Immature natural killer cell (primary cell): ENCODE data around the gene CD4. TPM values are rescaled to one million over a fixed set of nuclear protein-coding genes. Genes with fewer than 3 reads are reported as not detected.

Experiments
- DNase-seq, 3 donors: peaks; one replicate each; pipeline ENCODE4 v3.0.0; 2022; ENCODE audit warnings: mixed read lengths in 1 of 3
- H3K27ac Mint-ChIP-seq, 6 donors: one replicate each; pipeline ENCODE4 v1.8.0; 2020; ENCODE audit warnings: mixed read lengths in 6 of 6, mild to moderate bottlenecking in 5 of 6, inconsistent platforms in 4 of 6, moderate library complexity in 3 of 6
- H3K27me3 Mint-ChIP-seq, 3 donors: one replicate each; pipeline ENCODE4 v1.8.0; 2020 to 2021; ENCODE audit warnings: low read depth in 3 of 3, mild to moderate bottlenecking in 3 of 3, mixed read lengths in 3 of 3, moderate library complexity in 3 of 3, inconsistent platforms in 1 of 3
- H3K36me3 Mint-ChIP-seq, 3 donors: one replicate each; pipeline ENCODE4 v1.8.0; 2020; ENCODE audit warnings: mixed read lengths in 3 of 3, inconsistent platforms in 2 of 3, mild to moderate bottlenecking in 2 of 3
- H3K4me1 Mint-ChIP-seq, 2 donors: one replicate each; pipeline ENCODE4 v1.8.0; 2020; ENCODE audit warnings: inconsistent platforms in 2 of 2, mild to moderate bottlenecking in 2 of 2, mixed read lengths in 2 of 2, moderate library complexity in 1 of 2
- H3K4me3 Mint-ChIP-seq, 5 donors: one replicate each; pipeline ENCODE4 v1.8.0; 2020; ENCODE audit warnings: mild to moderate bottlenecking in 5 of 5, mixed read lengths in 5 of 5, inconsistent platforms in 3 of 5, moderate library complexity in 3 of 5
- H3K9me3 Mint-ChIP-seq, 6 donors: one replicate each; pipeline ENCODE4 v1.8.0; 2020; ENCODE audit warnings: mild to moderate bottlenecking in 6 of 6, mixed read lengths in 6 of 6, inconsistent platforms in 4 of 6, moderate library complexity in 3 of 6
- polyA plus RNA-seq, 3 donors: library from polyadenylated mRNA; unstranded; fragments of 300-500 nt; fragmentation: Illumina TruSeq; gene quantifications; one replicate each; pipeline ENCODE4 v1.2.3, GENCODE V29; 2021

Gene CD4
- polyA plus RNA-seq, 3 donors from 2014 or later, result 2.0 to 11.7 (median 6.6) TPM

GRCh38 chr12:6791931-6792520, 2.7 kb downstream of the CD4 start:
- H3K4me1 Mint-ChIP-seq, result peaks cover 6 to 10% of the 10 kb centered on the region in 2 donors
- no peak overlapping the region for H3K27ac Mint-ChIP-seq
- H3K4me3 Mint-ChIP-seq, result peak overlapping the region in 2 of 5 donors; percentile 13 to 58
- peaks cover 0 to 2% (median 0%) of the 10 kb centered on the region in 6 donors for H3K9me3 Mint-ChIP-seq
- no peaks in the 10 kb centered on the region for H3K36me3 Mint-ChIP-seq
- peaks cover 16 to 21% (median 16%) of the 10 kb centered on the region in 3 donors for H3K27me3 Mint-ChIP-seq
- DNase-seq, result no peak

- Mint-ChIP-seq H3K27me3 (peaks cover 16 to 22% (median 21%) of the 10 kb centered on the region in 3 donors), H3K4me3 (peak overlapping the region in 1 of 5 donors; percentile 13), H3K36me3 (no peaks in the 10 kb centered on the region), H3K4me1 (peaks cover 6 to 10% of the 10 kb centered on the region in 2 donors), H3K9me3 (peaks cover 0 to 2% (median 0%) of the 10 kb centered on the region in 6 donors), H3K27ac (peak overlapping the region in 1 of 6 donors; percentile 20)
- no peak for DNase-seq
These were observed 3.3 kb downstream of the CD4 start for GRCh38 chr12:6792522-6793201.

- Mint-ChIP-seq H3K36me3 (no peaks in the 10 kb centered on the region), H3K4me3 (no peak overlapping the region), H3K9me3 (peaks cover 0 to 5% (median 0%) of the 10 kb centered on the region in 6 donors), H3K27me3 (peaks cover 10 to 19% (median 16%) of the 10 kb centered on the region in 3 donors), H3K27ac (no peak overlapping the region), H3K4me1 (peaks cover 6 to 10% of the 10 kb centered on the region in 2 donors)
- no peak for DNase-seq
These were observed 5.8 kb downstream of the CD4 start for GRCh38 chr12:6795088-6795487.

GRCh38 chr12:6796576-6796975, 7.2 kb downstream of the CD4 start:
- Mint-ChIP-seq H3K4me1 (peaks cover 6 to 10% of the 10 kb centered on the region in 2 donors), H3K9me3 (peaks cover 0 to 5% (median 0%) of the 10 kb centered on the region in 6 donors), H3K4me3 (no peak overlapping the region), H3K27ac (no peak overlapping the region), H3K27me3 (peaks cover 6 to 19% (median 14%) of the 10 kb centered on the region in 3 donors), H3K36me3 (no peaks in the 10 kb centered on the region)
- no peak for DNase-seq

- Mint-ChIP-seq H3K27ac (no peak overlapping the region), H3K4me1 (no peaks in the 10 kb centered on the region), H3K36me3 (peaks cover 0 to 2% (median 0%) of the 10 kb centered on the region in 3 donors), H3K4me3 (no peak overlapping the region), H3K9me3 (peaks cover 0 to 3% (median 0%) of the 10 kb centered on the region in 6 donors), H3K27me3 (peaks cover 9 to 14% (median 11%) of the 10 kb centered on the region in 3 donors)
- no peak for DNase-seq
These were observed 9.8 kb downstream of the CD4 start for GRCh38 chr12:6799147-6799546.

- Mint-ChIP-seq H3K27me3 (peaks cover 3 to 8% (median 6%) of the 10 kb centered on the region in 3 donors), H3K4me3 (no peak overlapping the region), H3K27ac (no peak overlapping the region), H3K36me3 (peaks cover 0 to 8% (median 0%) of the 10 kb centered on the region in 3 donors), H3K4me1 (no peaks in the 10 kb centered on the region), H3K9me3 (no peaks in the 10 kb centered on the region)
- no peak for DNase-seq
These were observed 17.8 kb downstream of the CD4 start for GRCh38 chr12:6807170-6807569.

- no peaks in the 10 kb centered on the region for H3K4me1 Mint-ChIP-seq
- no peak for DNase-seq
- H3K36me3 Mint-ChIP-seq, result peaks cover 0 to 7% (median 0%) of the 10 kb centered on the region in 3 donors
- no peak overlapping the region for H3K4me3 Mint-ChIP-seq
- peaks cover 3 to 10% (median 5%) of the 10 kb centered on the region in 3 donors for H3K27me3 Mint-ChIP-seq
- no peaks in the 10 kb centered on the region for H3K9me3 Mint-ChIP-seq
- H3K27ac Mint-ChIP-seq, result no peak overlapping the region
These were observed 19.7 kb downstream of the CD4 start for GRCh38 chr12:6809056-6809455.

- Mint-ChIP-seq H3K36me3 (peaks cover 0 to 5% (median 0%) of the 10 kb centered on the region in 3 donors), H3K4me3 (no peak overlapping the region), H3K27ac (no peak overlapping the region), H3K27me3 (peaks cover 5 to 10% (median 5%) of the 10 kb centered on the region in 3 donors), H3K4me1 (no peaks in the 10 kb centered on the region), H3K9me3 (no peaks in the 10 kb centered on the region)
- DNase-seq, result no peak
These were observed 21.4 kb downstream of the CD4 start for GRCh38 chr12:6810758-6811157.

GRCh38 chr12:6813363-6813762, 24.0 kb downstream of the CD4 start:
- Mint-ChIP-seq H3K27me3 (peaks cover 3 to 6% (median 5%) of the 10 kb centered on the region in 3 donors), H3K9me3 (no peaks in the 10 kb centered on the region), H3K36me3 (peaks cover 0 to 5% (median 0%) of the 10 kb centered on the region in 3 donors), H3K27ac (no peak overlapping the region), H3K4me3 (no peak overlapping the region), H3K4me1 (no peaks in the 10 kb centered on the region)
- no peak for DNase-seq

GRCh38 chr12:6816598-6816997, 27.3 kb downstream of the CD4 start:
- Mint-ChIP-seq H3K4me1 (peaks cover 0 to 5% of the 10 kb centered on the region in 2 donors), H3K4me3 (no peak overlapping the region), H3K27me3 (peaks cover 6 to 9% (median 8%) of the 10 kb centered on the region in 3 donors), H3K9me3 (no peaks in the 10 kb centered on the region), H3K27ac (no peak overlapping the region), H3K36me3 (no peaks in the 10 kb centered on the region)
- no peak for DNase-seq

- Mint-ChIP-seq H3K36me3 (no peaks in the 10 kb centered on the region), H3K4me3 (no peak overlapping the region), H3K27me3 (peaks cover 6 to 9% (median 8%) of the 10 kb centered on the region in 3 donors), H3K9me3 (no peaks in the 10 kb centered on the region), H3K4me1 (peaks cover 0 to 5% of the 10 kb centered on the region in 2 donors), H3K27ac (no peak overlapping the region)
- no peak for DNase-seq
These were observed 27.8 kb downstream of the CD4 start for GRCh38 chr12:6817098-6817497.

- peaks cover 8 to 11% (median 11%) of the 10 kb centered on the region in 3 donors for H3K27me3 Mint-ChIP-seq
- no peak for DNase-seq
- no peaks in the 10 kb centered on the region for H3K9me3 Mint-ChIP-seq
- no peaks in the 10 kb centered on the region for H3K36me3 Mint-ChIP-seq
- peaks cover 0 to 5% of the 10 kb centered on the region in 2 donors for H3K4me1 Mint-ChIP-seq
- peak overlapping the region in 2 of 6 donors; percentile 17 to 25 for H3K27ac Mint-ChIP-seq
- no peak overlapping the region for H3K4me3 Mint-ChIP-seq
These were observed 28.4 kb downstream of the CD4 start for GRCh38 chr12:6817662-6818157.

GRCh38 chr12:6818222-6818621, 28.9 kb downstream of the CD4 start:
- Mint-ChIP-seq H3K9me3 (no peaks in the 10 kb centered on the region), H3K36me3 (no peaks in the 10 kb centered on the region), H3K4me1 (peaks cover 0 to 5% of the 10 kb centered on the region in 2 donors), H3K27ac (peak overlapping the region in 1 of 6 donors; percentile 25), H3K27me3 (peaks cover 11 to 15% (median 11%) of the 10 kb centered on the region in 3 donors), H3K4me3 (no peak overlapping the region)
- DNase-seq, result no peak

GRCh38 chr12:6818645-6819044, 29.3 kb downstream of the CD4 start:
- no peak for DNase-seq
- H3K4me1 Mint-ChIP-seq, result peaks cover 0 to 5% of the 10 kb centered on the region in 2 donors

More at GRCh38 chr12:6818645-6819044, 29.3 kb downstream of the CD4 start:
- H3K27ac Mint-ChIP-seq, result no peak overlapping the region
- H3K36me3 Mint-ChIP-seq, result no peaks in the 10 kb centered on the region
- H3K9me3 Mint-ChIP-seq, result no peaks in the 10 kb centered on the region
- peaks cover 8 to 18% (median 13%) of the 10 kb centered on the region in 3 donors for H3K27me3 Mint-ChIP-seq
- no peak overlapping the region for H3K4me3 Mint-ChIP-seq
